ENCODE data around the gene PEAK1. TPM values are rescaled to one million over a fixed set of nuclear protein-coding genes. Genes with fewer than 3 reads are reported as not detected.

Gene PEAK1
- total RNA-seq, 1 donor from 2014 or later, result 289 TPM

- no peak for TF ChIP-seq CTCF (IDR thresholded peaks at IDR 0.05; ENCODE audit: unreplicated experiment)
- Mint-ChIP-seq H3K4me3 (ENCODE audit: unreplicated experiment) (peak overlapping the region; percentile 95), H3K9me3 (ENCODE audit: unreplicated experiment) (no peaks in the 10 kb centered on the region), H3K27me3 (ENCODE audit: unreplicated experiment) (peaks cover 4% of the 10 kb centered on the region), H3K27ac (ENCODE audit: unreplicated experiment) (no peak overlapping the region), H3K36me3 (ENCODE audit: low read depth, unreplicated experiment) (peaks cover 5% of the 10 kb centered on the region), H3K4me1 (ENCODE audit: unreplicated experiment) (peaks cover 19% of the 10 kb centered on the region)
- DNase-seq (ENCODE audit: low spot score), result no peak
These were observed 350.3 kb downstream of the PEAK1 start for GRCh38 chr15:77069521-77070121.

GRCh38 chr15:77068633-77069032 lies 351.3 kb downstream of the PEAK1 start:
- no peak for DNase-seq (ENCODE audit: low spot score)
- no peak for TF ChIP-seq CTCF (IDR thresholded peaks at IDR 0.05; ENCODE audit: unreplicated experiment)
- Mint-ChIP-seq H3K4me1 (ENCODE audit: unreplicated experiment) (peaks cover 27% of the 10 kb centered on the region), H3K9me3 (ENCODE audit: unreplicated experiment) (no peaks in the 10 kb centered on the region), H3K4me3 (ENCODE audit: unreplicated experiment) (no peak overlapping the region), H3K36me3 (ENCODE audit: low read depth, unreplicated experiment) (peaks cover 5% of the 10 kb centered on the region), H3K27ac (ENCODE audit: unreplicated experiment) (no peak overlapping the region), H3K27me3 (ENCODE audit: unreplicated experiment) (peaks cover 4% of the 10 kb centered on the region)

- no peak for TF ChIP-seq CTCF (IDR thresholded peaks at IDR 0.05; ENCODE audit: unreplicated experiment)
- DNase-seq (ENCODE audit: low spot score), result no peak
- Mint-ChIP-seq H3K36me3 (ENCODE audit: low read depth, unreplicated experiment) (peaks cover 5% of the 10 kb centered on the region), H3K4me3 (ENCODE audit: unreplicated experiment) (no peak overlapping the region), H3K27ac (ENCODE audit: unreplicated experiment) (no peak overlapping the region), H3K9me3 (ENCODE audit: unreplicated experiment) (no peaks in the 10 kb centered on the region), H3K4me1 (ENCODE audit: unreplicated experiment) (peaks cover 27% of the 10 kb centered on the region), H3K27me3 (ENCODE audit: unreplicated experiment) (peaks cover 4% of the 10 kb centered on the region)
These were observed 352.1 kb downstream of the PEAK1 start for GRCh38 chr15:77067691-77068367.

- Mint-ChIP-seq H3K4me1 (ENCODE audit: unreplicated experiment) (peaks cover 27% of the 10 kb centered on the region), H3K27ac (ENCODE audit: unreplicated experiment) (no peak overlapping the region), H3K9me3 (ENCODE audit: unreplicated experiment) (no peaks in the 10 kb centered on the region)
These were observed 352.8 kb downstream of the PEAK1 start for GRCh38 chr15:77066971-77067690.

More at GRCh38 chr15:77066971-77067690, 352.8 kb downstream of the PEAK1 start:
- peaks cover 5% of the 10 kb centered on the region for H3K36me3 Mint-ChIP-seq (ENCODE audit: low read depth, unreplicated experiment)
- DNase-seq (ENCODE audit: low spot score), result no peak
- H3K4me3 Mint-ChIP-seq (ENCODE audit: unreplicated experiment), result no peak overlapping the region
- TF ChIP-seq CTCF (IDR thresholded peaks at IDR 0.05; ENCODE audit: unreplicated experiment), result no peak
- peaks cover 4% of the 10 kb centered on the region for H3K27me3 Mint-ChIP-seq (ENCODE audit: unreplicated experiment)
